ENCODE data around the gene AMIGO1.
A peak's percentile ranks its signal among the peaks of the same experiment; 100 is the strongest.

GRCh38 chr1:109493805-109494539 lies 15.6 kb downstream of the AMIGO1 start, which contains the start of gene CYB561D1:
- TF ChIP-seq POLR2A (IDR thresholded peaks at IDR 0.05) (peak; percentile 41 to 83 (median 78)), CTCF (IDR thresholded peaks at IDR 0.05) (peak; percentile 88 to 96 (median 95))

Measured in body of pancreas (tissue), 4 donors.